ENCODE results near the gene NAMPT.
A peak's percentile ranks its signal among the peaks of the same experiment; 100 is the strongest.
"Not testable (repeated sequence)": the region's sequence is repeated elsewhere in the genome, so short reads cannot be mapped to it uniquely, and the experiment has no call there.

The NAMPT gene

DNA sequence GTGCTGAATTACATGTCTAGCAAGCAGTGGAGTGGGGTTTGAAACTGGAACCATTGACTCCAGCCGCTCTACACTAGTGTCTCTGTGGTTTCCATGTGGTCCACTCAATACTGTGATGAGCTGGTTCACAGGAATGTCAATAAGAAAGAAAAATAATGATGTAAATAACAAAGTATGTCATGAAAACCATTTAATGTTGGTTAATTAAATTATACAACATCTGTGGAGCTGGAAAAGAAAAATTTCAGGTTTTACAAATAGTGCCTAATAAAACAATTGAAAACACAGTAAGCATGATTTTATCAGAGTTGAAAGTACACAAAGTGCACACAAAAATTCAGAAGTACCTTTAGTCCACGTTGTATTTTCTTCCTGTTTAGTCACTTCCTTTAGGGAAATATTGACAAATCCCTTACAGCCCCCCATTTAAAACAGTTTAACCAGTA is 28.7 kb upstream of the NAMPT start:
- TF ChIP-seq, protein P1, sequence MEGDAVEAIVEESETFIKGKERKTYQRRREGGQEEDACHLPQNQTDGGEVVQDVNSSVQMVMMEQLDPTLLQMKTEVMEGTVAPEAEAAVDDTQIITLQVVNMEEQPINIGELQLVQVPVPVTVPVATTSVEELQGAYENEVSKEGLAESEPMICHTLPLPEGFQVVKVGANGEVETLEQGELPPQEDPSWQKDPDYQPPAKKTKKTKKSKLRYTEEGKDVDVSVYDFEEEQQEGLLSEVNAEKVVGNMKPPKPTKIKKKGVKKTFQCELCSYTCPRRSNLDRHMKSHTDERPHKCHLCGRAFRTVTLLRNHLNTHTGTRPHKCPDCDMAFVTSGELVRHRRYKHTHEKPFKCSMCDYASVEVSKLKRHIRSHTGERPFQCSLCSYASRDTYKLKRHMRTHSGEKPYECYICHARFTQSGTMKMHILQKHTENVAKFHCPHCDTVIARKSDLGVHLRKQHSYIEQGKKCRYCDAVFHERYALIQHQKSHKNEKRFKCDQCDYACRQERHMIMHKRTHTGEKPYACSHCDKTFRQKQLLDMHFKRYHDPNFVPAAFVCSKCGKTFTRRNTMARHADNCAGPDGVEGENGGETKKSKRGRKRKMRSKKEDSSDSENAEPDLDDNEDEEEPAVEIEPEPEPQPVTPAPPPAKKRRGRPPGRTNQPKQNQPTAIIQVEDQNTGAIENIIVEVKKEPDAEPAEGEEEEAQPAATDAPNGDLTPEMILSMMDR (conservative IDR thresholded peaks at IDR 0.05) = no peak
- peak overlapping the region; percentile 90 for H3K27ac ChIP-seq

DNA sequence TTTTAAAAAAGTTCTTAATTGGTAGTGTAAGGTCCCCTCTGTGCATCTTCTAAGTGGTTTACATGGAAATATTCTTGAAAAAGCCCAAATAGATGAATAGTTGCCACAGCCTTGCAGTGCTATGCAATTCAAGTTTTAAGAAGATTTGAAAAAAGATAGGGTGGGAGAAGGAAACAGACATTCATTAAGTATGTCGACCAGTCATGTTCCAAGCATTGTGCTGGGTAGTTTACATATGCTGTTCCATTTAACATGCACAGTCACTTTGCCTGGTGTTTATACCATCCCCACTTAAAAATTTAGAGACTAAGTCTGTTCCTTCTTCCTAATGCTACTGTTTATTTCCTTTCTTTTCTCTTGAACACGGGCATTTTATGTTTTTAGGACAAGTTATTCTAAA is 28.1 kb upstream of the NAMPT start:
- TF ChIP-seq, protein P1 (conservative IDR thresholded peaks at IDR 0.05) = no peak
- peak overlapping the region; percentile 90 for H3K27ac ChIP-seq

DNA sequence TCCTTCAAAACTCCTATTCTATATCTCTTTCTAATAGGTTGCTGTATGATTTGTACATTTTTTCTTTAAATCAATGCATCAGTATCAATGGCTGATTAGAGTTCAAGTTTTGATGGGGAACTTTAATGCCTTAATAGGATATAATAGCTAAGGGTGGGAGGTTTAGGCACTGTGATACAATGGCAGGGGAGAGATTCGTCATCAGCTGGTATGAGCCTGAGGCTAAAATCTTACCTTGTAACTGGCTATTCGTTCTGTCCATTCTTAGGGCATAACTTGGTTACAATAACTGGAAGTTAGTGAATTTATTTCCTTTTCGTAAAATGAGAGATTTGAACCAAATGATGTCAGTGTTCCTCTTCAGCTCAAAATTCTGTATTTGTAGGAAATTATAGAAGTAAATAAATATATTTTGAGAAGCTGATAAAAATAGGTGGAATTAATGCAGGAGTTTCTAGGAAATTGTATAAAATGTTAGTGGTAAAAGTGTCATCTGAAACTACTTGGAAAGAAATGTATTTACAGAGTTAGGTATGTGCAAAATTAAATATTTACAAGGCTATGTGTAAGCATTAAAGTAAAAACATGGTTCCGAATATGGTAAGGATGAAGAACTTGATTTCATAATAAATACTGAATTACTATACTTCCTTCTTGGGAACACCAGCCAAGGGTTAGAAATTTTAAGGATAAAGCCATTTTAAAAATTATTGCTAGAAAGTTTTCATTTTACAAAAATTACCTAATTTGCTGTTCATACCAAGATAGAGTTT is 27.5 kb upstream of the NAMPT start:
- TF ChIP-seq, protein P1 (conservative IDR thresholded peaks at IDR 0.05) = no peak
- peak overlapping the region; percentile 90 for H3K27ac ChIP-seq

DNA sequence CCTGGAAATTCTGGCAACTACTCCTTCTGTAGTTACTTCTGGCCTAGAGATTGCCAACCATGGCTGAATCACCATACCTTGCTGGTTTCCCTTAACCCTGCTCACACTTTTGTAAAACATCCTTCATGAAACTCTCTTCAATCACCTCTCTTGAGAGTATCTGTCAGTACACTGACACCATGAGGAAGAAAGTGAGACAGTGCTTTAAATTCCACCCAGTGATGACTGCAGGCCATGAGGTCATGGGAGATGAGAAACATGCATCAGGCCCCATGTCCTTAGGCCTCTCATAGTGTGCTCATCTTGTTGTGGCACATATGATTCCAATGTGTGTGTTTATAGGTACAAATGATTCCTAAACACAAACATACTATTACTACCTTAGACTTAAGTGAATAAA is 24.6 kb upstream of the NAMPT start:
- TF ChIP-seq, protein P1 (conservative IDR thresholded peaks at IDR 0.05) = no peak
- no peak overlapping the region for H3K27ac ChIP-seq

DNA sequence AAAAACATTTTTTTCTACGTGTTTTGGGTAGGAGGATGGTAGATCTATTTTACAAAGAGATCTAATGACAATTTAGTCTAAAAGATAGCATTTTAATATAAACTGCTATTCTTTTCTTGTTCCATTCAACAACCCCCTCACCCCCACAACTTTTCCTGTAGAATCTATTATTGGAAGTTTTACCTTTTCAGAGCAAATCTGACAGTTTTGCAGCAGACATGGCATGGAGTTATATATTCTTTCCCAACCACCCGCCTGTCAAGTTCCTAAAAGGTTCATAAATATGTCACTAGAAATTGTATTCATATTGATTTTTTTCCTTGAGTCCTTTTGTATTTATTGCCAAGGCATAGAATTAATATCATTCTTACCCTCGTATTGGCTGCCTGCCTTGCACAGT is 21.5 kb upstream of the NAMPT start:
- H3K27ac ChIP-seq = no peak overlapping the region
- TF ChIP-seq, protein P1 (conservative IDR thresholded peaks at IDR 0.05) = no peak

DNA sequence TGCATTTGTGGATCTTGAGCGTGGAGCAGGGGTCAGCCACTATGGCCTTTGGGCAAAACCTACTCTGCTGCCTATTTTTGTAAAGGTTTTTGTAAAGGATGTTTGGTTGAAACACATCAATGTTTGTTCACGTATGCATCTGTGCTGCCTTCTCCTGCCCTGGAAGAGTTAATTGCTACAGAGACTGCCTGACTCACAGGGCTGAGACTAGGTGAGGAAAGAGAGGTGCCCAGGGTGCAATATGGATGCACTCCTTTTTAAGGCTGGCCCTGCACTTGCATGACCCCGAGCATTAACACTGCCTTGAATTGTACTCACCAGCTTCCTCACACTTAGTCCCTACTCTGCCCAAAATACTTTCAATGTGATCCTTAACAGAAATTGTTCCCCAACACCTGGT is 20.9 kb upstream of the NAMPT start:
- TF ChIP-seq, protein P1 (conservative IDR thresholded peaks at IDR 0.05) = no peak
- no peak overlapping the region for H3K27ac ChIP-seq

DNA sequence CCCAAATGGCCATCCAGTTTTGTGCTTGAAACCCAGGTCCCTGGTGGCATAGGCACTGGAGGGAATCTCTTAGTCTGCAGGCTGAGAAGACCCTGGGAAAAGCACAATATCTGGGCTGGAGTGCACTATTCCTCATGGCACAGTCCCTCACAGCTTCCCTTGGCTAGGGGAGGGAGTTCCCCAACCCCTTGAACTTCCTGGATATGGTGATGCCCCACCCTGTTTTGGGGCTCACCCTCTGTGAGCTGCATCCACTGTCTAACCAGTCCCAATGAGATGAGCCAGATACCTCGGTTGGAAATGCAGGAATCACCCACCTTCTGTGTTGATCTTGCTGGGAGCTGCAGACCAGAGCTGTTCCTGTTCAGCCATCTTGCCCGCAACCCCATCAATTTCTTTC is 19.8 kb upstream of the NAMPT start:
- no peak overlapping the region for H3K27ac ChIP-seq
- TF ChIP-seq, protein P1 (conservative IDR thresholded peaks at IDR 0.05) = no peak

DNA sequence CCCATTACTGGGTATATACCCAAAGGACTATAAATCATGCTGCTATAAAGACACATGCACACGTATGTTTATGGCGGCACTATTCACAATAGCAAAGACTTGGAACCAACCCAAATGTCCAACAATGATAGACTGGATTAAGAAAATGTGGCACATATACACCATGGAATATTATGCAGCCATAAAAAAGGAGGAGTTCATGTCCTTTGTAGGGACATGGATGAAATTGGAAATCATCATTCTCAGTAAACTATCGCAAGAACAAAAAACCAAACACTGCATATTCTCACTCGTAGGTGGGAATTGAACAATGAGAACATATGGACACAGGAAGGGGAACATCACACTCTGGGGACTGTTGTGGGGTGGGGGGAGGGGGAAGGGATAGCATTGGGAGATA is 13.8 kb upstream of the NAMPT start:
- H3K27ac ChIP-seq = not testable (repeated sequence)

DNA sequence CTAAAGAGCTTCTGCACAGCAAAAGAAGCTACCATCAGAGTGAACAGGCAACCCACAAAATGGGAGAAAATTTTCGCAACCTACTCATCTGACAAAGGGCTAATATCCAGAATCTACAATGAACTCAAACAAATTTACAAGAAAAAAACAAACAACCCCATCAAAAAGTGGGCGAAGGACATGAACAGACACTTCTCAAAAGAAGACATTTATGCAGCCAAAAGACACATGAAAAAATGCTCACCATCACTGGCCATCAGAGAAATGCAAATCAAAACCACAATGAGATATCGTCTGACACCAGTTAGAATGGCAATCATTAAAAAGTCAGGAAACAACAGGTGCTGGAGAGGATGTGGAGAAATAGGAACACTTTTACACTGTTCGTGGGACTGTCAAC is 13.4 kb upstream of the NAMPT start:
- H3K27ac ChIP-seq = not testable (repeated sequence)

All from VCaP (cell line).